Peyer's patch (tissue), 4 donors: ENCODE results near the gene GPR142.

ENCODE experiments used
- POLR2A ChIP-seq, 2 donors: fragments of 450-650 bp; IDR thresholded peaks; one replicate each; pipeline ENCODE4 v1.5.1; 2017; ENCODE audit warnings: antibody characterized with exemption in 2 of 2, mild to moderate bottlenecking in 2 of 2, moderate library complexity in 2 of 2
- TF ChIP-seq, protein P1 (sequence below), 6 experiments: fragments of 450-650 bp in 4 of 6; fragments of 200-600 bp in 2 of 6; sonication (generic) in 1 of 6; IDR thresholded peaks; one replicate each; pipeline ENCODE4 v1.5.1; 2017 to 2019; ENCODE audit warnings: antibody characterized with exemption in 6 of 6, mild to moderate bottlenecking in 3 of 6, moderate library complexity in 1 of 6

DNA sequence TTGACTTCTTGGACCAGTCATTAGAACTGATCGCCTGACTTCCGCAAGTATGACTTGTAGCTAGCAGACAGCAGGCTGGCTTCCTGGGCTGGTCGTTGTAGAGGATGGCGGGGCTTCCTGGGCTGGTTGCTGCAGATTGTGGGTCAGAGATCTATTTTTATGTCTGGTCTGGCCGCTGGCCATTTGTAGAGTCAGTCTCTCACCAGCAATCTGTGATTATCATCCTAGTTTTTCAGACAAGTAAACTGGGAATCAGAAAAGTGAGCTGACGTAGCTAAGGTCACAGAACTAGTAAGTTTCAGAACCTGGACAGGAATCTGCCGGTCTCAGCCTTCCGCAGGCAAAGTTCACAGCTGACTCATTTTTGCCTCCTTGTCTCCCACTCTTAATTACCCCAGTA is 19.1 kb downstream of the GPR142 start:
- TF ChIP-seq, protein P1, sequence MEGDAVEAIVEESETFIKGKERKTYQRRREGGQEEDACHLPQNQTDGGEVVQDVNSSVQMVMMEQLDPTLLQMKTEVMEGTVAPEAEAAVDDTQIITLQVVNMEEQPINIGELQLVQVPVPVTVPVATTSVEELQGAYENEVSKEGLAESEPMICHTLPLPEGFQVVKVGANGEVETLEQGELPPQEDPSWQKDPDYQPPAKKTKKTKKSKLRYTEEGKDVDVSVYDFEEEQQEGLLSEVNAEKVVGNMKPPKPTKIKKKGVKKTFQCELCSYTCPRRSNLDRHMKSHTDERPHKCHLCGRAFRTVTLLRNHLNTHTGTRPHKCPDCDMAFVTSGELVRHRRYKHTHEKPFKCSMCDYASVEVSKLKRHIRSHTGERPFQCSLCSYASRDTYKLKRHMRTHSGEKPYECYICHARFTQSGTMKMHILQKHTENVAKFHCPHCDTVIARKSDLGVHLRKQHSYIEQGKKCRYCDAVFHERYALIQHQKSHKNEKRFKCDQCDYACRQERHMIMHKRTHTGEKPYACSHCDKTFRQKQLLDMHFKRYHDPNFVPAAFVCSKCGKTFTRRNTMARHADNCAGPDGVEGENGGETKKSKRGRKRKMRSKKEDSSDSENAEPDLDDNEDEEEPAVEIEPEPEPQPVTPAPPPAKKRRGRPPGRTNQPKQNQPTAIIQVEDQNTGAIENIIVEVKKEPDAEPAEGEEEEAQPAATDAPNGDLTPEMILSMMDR (IDR thresholded peaks at IDR 0.05) = no peak
- TF ChIP-seq POLR2A (IDR thresholded peaks at IDR 0.05) = no peak
